Keratinocyte (primary cell): Measurements from ENCODE around the gene LRP3. TPM values are rescaled to one million over a fixed set of nuclear protein-coding genes. Genes with fewer than 3 reads are reported as not detected.

ENCODE experiments used
- DNase-seq: peaks from one replicate; pipeline ENCODE4 v3.0.0-alpha.2; 2011; ENCODE audit warnings: low read depth, missing footprints, low spot score
- FAIRE-seq: peaks from 2 replicates; lab custom pipeline; 2011; peaks lifted over from hg19 to GRCh38; lab: Jason Lieb, UNC
- H2AFZ ChIP-seq: 2 replicates; pipeline ENCODE4 v1.6.0; 2012; ENCODE audit warnings: low read length, control low read depth, inconsistent platforms; ENCODE audit not compliant: control insufficient read depth
- H3K27ac ChIP-seq: 2 replicates; pipeline ENCODE4 v1.5.1; 2011; ENCODE audit warnings: low read length; ENCODE audit not compliant: control insufficient read depth, insufficient read depth
- H3K27me3 ChIP-seq: 3 replicates; pipeline ENCODE4 v1.6.0; 2011; ENCODE audit warnings: low read length; ENCODE audit not compliant: control insufficient read depth, insufficient read depth; ENCODE audit errors: extremely low read depth
- H3K36me3 ChIP-seq, 2 experiments: 2 replicates in 1 of 2; 3 replicates in 1 of 2; pipeline ENCODE4 v1.5.1; 2011; ENCODE audit warnings: low read length in 2 of 2, mild to moderate bottlenecking in 1 of 2; ENCODE audit not compliant: control insufficient read depth in 2 of 2, insufficient read depth in 2 of 2; ENCODE audit errors: extremely low read depth in 1 of 2
- H3K4me1 ChIP-seq: 3 replicates; pipeline ENCODE4 v1.5.1; 2011; ENCODE audit warnings: low read length; ENCODE audit not compliant: control insufficient read depth, insufficient read depth; ENCODE audit errors: extremely low read depth
- H3K4me2 ChIP-seq: 3 replicates; pipeline ENCODE4 v1.6.0; 2011; ENCODE audit warnings: low read depth, low read length; ENCODE audit not compliant: control insufficient read depth, insufficient read depth; ENCODE audit errors: extremely low read depth
- H3K4me3 ChIP-seq, 3 experiments: fragments of 200-600 bp in 1 of 3; sonication (generic) in 1 of 3; 2 replicates in 2 of 3; 3 replicates in 1 of 3; pipeline ENCODE4 v1.5.1; 2011 to 2016; ENCODE audit warnings: low read length in 3 of 3, mild to moderate bottlenecking in 3 of 3, control low read depth in 2 of 3, inconsistent platforms in 1 of 3, low read depth in 1 of 3, mixed read lengths in 1 of 3, mixed run types in 1 of 3, moderate library complexity in 1 of 3; ENCODE audit not compliant: control insufficient read depth in 2 of 3, insufficient read depth in 2 of 3; ENCODE audit errors: extremely low read depth in 1 of 3
- H3K79me2 ChIP-seq: 2 replicates; pipeline ENCODE4 v1.6.0; 2012; ENCODE audit warnings: low read length; ENCODE audit not compliant: control insufficient read depth, insufficient read depth
- H3K9ac ChIP-seq: 3 replicates; pipeline ENCODE4 v1.6.0; 2011; ENCODE audit warnings: low read length; ENCODE audit not compliant: control insufficient read depth, insufficient read depth; ENCODE audit errors: extremely low read depth
- H3K9me1 ChIP-seq: 3 replicates; pipeline ENCODE4 v1.6.0; 2011; ENCODE audit warnings: low read length; ENCODE audit not compliant: control insufficient read depth, insufficient read depth; ENCODE audit errors: extremely low read depth
- H3K9me3 ChIP-seq: 2 replicates; pipeline ENCODE4 v1.5.1; 2012; ENCODE audit warnings: low read depth, low read length; ENCODE audit not compliant: control insufficient read depth
- H4K20me1 ChIP-seq: 3 replicates; pipeline ENCODE4 v1.6.0; 2011; ENCODE audit warnings: low read length; ENCODE audit not compliant: control insufficient read depth, insufficient read depth; ENCODE audit errors: extremely low read depth
- CTCF ChIP-seq, 3 experiments: IDR thresholded peaks in 1 of 3; conservative IDR thresholded peaks in 1 of 3; optimal IDR thresholded peaks in 1 of 3; 2 replicates in 2 of 3; 3 replicates in 1 of 3; pipeline versions ENCODE3 to v1.5.1; 2011; ENCODE audit warnings: low read length in 3 of 3, mild to moderate bottlenecking in 3 of 3, moderate library complexity in 2 of 3, control low read depth in 1 of 3, inconsistent platforms in 1 of 3; ENCODE audit not compliant: insufficient read depth in 2 of 3; ENCODE audit errors: extremely low read depth in 1 of 3
- EZH2 ChIP-seq: IDR thresholded peaks from one replicate; pipeline ENCODE4 v1.6.1; 2012; ENCODE audit warnings: inconsistent platforms, mild to moderate bottlenecking, low read length, moderate library complexity
- dilution Hi-C: fragments of 300-500 bp; cut with MboI; formaldehyde crosslinking; loops from one replicate; pipeline ENCODE4 v1.7.0; 2020; ENCODE audit warnings: low sequenced_read_pairs; ENCODE audit not compliant: extremely low pct_ligation_motif_present
- polyA plus RNA-seq, 5 experiments: library from polyadenylated mRNA; depleted of rRNA in 3 of 5; stranded (reverse) in 3 of 5; stranded (forward) in 1 of 5; unstranded in 1 of 5; fragments of >200 nt; gene quantifications; 1 replicate in 1 of 5; 2 replicates in 3 of 5; 3 replicates in 1 of 5; pipeline versions ENCODE4 v1.2.1 to v1.2.3, GENCODE V29; 2011 to 2012; ENCODE audit warnings: missing spikeins in 2 of 5, low read depth in 1 of 5, low replicate concordance in 1 of 5

Gene LRP3
- polyA plus RNA-seq, 1 donor (not counting 4 experiments of a cell fraction or from before 2014, with no cell fraction given), result 5.0 TPM

GRCh38 chr19:33158365-33158764, 35.8 kb upstream of the LRP3 start:
- DNase-seq (no peak), FAIRE-seq (no peak)
- no peak overlapping the region for H2AFZ ChIP-seq
- H3K9me1 ChIP-seq, result no peaks in the 10 kb centered on the region
- H3K27me3 ChIP-seq, result no peaks in the 10 kb centered on the region
- dilution Hi-C loops, result no loop called here
- H3K9me3 ChIP-seq, result no peaks in the 10 kb centered on the region
- H3K27ac ChIP-seq, result no peak overlapping the region
- H3K4me2 ChIP-seq, result no peak overlapping the region
- no peak for TF ChIP-seq CTCF (optimal IDR thresholded peaks at IDR 0.05 in 1 of 3, IDR thresholded peaks at IDR 0.05 in 1 of 3, conservative IDR thresholded peaks at IDR 0.05 in 1 of 3; ENCODE audit: extremely low read depth in 1 of 3, insufficient read depth in 2 of 3, low read length in 3 of 3)
- TF ChIP-seq EZH2, result no peak
- H3K4me3 ChIP-seq, result no peak overlapping the region
- no peaks in the 10 kb centered on the region for H4K20me1 ChIP-seq
- no peaks in the 10 kb centered on the region for H3K4me1 ChIP-seq
- H3K36me3 ChIP-seq, result no peaks in the 10 kb centered on the region
- no peaks in the 10 kb centered on the region for H3K79me2 ChIP-seq
- H3K9ac ChIP-seq, result no peak overlapping the region

DNA sequence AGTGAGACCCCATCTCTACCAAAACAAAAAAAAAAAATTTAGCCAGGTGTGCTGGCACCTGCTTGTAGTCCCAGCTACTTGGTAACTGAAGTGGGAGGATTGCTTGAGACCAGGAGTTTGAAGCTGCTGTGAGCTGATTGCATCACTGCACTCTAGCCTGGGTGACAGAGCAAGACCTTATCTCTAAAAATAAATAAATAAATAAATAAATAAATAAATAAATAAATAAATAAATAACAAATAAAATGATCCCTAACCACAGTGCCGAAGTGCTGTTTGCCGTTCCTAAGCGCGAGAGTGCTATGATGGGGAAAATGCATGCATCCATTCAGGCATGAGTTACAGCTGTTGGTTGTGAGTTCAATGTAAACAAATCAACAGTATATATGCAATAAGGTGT, 35.0 kb upstream of the LRP3 start:
- H2AFZ ChIP-seq, result no peak overlapping the region
- H3K36me3 ChIP-seq, result no peaks in the 10 kb centered on the region
- H4K20me1 ChIP-seq, result no peaks in the 10 kb centered on the region
- TF ChIP-seq EZH2, result no peak
- TF ChIP-seq CTCF (optimal IDR thresholded peaks at IDR 0.05 in 1 of 3, IDR thresholded peaks at IDR 0.05 in 1 of 3, conservative IDR thresholded peaks at IDR 0.05 in 1 of 3; ENCODE audit: extremely low read depth in 1 of 3, insufficient read depth in 2 of 3, low read length in 3 of 3), result no peak
- H3K4me3 ChIP-seq, result no peak overlapping the region
- H3K9me1 ChIP-seq, result no peaks in the 10 kb centered on the region
- no peak overlapping the region for H3K9ac ChIP-seq
- DNase-seq (no peak), FAIRE-seq (no peak)
- no peak overlapping the region for H3K27ac ChIP-seq
- H3K9me3 ChIP-seq, result no peaks in the 10 kb centered on the region
- no peaks in the 10 kb centered on the region for H3K79me2 ChIP-seq
- H3K27me3 ChIP-seq, result no peaks in the 10 kb centered on the region
- dilution Hi-C loops, result no loop called here
- no peaks in the 10 kb centered on the region for H3K4me1 ChIP-seq
- no peak overlapping the region for H3K4me2 ChIP-seq
